NCI-H2171 (cell line): Measurements from ENCODE around the gene GPR176.

Experiments used
- DNase-seq: peaks from one replicate; lab custom pipeline; 2025; lab: John Stamatoyannopoulos, UW

Gene GPR176

GRCh38 chr15:39919748-39920509 is at the start of gene GPR176:
Gene GPR176, minus strand, starts transcription at chr15:39920266. Its CDS starts 240 bp downstream, at chr15:39920026.
- DNase-seq = peak; percentile 59

DNA sequence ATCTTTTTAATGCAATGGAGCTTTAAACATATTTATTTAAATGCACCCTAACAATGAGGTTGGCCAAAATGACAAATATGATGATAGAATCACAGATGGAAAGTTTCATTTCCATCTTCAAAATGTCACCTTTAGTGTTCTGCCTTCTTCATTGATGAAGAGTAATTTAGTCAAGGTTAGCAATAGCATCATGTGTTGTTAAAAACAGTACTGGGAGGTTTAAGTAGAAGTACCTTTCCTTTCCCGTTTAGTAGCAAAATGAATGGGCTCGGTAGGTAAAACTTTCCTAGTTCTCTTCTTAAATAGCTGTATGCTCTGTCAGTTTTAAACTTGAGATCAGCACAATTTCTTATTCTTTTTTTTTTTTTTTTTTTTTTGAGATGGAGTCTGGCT is 48.9 kb upstream of the GPR176 start:
- DNase-seq = no peak

DNA sequence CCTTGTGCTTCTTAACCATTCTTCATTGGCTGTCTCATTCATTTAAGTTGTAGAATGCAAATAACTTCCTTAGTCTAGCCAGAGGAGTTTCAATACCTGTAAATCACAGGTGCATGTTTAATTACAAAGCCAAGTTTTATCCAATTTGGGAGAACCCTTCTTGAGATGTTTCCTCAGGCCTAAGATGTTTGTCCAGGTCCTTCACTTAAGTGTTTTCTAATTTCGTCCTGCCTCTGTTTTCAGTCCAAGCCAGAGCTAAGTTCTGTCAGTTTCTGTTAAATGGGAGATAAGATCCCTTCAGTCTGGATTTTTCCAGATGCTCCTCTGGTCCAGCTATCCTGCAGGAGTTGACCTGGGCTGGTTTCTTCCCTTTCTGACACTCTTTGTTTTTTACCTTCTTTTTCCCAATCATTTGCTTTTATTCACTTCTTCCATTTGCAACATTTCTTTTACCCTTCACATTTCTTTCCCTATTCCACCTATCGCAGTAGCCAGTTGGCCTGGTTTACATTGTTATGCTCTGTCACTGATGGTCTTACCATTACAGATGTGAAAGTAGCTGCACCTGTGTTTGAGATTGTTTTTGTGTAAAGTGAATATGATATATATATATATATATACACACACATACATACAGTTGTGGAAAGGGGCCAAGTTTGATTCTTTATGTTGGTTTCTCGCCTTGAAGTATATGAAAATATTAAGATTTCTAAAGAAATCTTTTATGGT is 48.4 kb upstream of the GPR176 start:
- no peak for DNase-seq

- DNase-seq = no peak
These were observed 46.5 kb upstream of the GPR176 start for GRCh38 chr15:39966521-39966920.

DNA sequence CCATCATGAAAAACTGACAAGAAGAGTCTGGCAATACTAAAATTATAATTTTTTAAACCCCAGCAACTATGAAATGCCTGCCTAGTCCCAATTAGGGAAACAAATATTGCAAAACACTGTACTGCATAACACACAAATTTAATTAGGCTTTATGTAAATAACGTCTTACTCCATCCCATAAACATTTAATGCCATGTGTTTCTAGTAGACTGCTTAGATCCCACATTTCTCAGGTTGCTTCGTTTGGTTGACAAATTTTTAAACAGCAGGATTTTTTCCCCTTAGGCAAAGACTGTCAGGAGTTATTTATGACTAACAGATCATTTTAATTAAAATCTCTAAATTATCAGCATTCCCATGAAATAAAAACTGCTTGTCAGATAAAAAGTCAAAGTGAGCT is 43.7 kb upstream of the GPR176 start:
- no peak for DNase-seq

- DNase-seq = no peak
These were observed 41.0 kb upstream of the GPR176 start for GRCh38 chr15:39961051-39961450.

DNA sequence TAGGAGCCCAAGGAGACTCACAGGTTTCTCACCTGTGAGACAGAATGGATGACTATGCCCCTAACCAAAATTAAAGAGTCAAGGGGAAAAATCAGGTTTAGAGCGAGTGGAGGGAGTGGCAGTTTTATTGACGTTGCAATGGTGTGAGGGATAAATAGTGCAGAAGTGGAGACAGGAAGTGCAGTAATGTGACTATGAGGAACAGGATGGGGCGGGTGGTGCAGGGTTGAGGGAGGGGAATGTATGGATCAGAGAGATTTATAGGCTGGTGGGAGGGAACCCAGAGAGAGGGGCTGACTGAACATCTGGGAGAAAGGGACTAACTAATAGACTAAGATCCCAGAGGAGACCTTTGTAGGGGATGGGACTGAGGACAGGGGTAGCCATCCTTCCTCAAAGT is 40.3 kb upstream of the GPR176 start:
- no peak for DNase-seq

DNA sequence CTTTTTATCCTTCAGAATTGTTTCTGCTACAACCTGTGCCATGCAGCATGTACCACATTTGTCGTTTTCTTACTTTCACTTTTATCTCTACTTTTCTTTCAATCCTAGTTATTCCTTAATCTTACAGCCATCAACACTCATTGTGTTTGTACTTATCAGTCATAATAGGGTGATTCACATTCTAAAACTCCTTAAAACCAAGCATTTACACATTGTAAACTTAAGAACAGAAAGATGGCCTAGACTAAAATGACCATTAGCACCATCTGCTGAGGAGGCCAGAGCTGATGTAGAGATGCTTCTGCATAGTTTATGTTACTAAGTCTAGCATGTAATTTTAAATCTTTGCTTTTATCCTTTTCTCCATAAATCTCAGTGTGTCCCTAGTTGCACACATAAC is 39.3 kb upstream of the GPR176 start:
- no peak for DNase-seq

DNA sequence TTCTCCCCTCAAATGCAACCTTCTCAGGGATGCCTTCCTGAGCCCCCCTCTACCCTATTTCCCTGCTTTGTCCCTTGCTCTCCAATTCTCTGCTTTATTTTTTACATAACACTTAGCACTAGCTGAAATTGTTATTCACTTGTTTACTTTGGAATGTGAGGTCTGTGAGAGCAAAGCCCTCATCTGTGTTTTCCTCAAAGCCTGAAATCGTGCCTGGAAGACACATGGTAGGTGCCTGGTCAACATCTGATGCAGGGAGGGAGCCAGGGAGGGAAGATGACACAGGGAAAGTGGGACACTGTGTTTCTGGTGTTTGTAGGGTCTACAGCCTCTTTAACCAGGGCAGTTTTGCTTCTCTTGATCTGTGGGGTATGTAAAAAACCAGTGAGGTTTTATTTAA is 37.4 kb upstream of the GPR176 start:
- DNase-seq = no peak

GRCh38 chr15:39953521-39953920 is 33.5 kb upstream of the GPR176 start:
- DNase-seq = no peak

GRCh38 chr15:39951561-39951960 is 31.5 kb upstream of the GPR176 start:
- no peak for DNase-seq

DNA sequence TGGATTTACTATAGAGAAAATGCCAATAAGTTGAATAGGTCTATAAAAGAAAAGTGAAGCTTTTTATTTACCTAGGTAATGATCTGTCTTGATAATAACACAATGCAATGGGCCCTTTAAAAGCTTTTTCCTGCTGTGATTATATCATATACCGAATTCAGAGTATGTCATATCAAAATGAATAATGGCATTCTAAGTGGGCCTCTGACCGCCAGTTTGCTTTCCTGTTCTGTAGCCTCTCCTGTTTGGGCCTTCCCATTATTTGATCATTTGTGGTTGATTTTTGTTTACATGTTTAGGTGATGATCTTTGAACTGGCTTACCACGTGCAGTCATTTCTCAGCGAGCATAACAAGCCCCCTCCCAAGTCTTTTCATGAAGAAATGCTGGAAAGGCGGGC is 28.8 kb upstream of the GPR176 start:
- no peak for DNase-seq

DNA sequence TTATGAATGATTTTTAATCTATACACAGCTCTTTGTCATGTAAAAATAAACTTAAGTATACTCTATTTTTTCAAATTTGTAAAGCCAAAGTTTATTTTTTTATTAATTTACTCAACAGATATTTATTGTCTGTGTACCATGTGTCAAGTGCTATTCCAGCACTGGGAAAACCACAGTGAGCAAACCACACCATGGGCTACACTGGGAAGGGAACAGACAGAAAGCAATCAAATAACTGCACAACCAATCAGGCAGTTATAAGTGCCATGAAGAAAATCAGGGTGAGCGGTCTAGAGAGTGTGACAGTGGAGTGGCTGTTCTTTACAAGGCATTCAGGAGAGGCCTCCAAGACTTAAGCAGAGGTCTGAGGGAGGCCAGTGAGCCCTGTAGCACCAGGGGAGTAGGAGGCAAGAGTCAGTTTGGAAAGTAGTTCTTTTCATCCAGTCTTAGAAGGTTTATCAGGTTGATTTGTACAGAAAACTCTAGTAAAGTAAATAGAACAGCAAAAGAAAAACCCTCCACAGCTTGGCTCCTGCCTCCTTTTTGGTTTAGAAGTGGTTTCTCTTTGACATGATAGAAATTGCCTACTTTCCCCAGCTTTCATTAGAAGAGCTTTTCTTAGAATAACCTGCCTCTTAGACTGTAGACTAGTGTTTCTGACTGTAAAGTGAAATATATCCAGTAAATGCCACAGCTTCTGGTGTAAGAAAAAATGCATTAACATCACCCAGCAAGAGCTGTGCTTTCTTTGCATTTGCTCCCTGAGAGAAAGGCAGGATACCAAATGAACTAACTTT is 27.5 kb upstream of the GPR176 start:
- DNase-seq = no peak

DNA sequence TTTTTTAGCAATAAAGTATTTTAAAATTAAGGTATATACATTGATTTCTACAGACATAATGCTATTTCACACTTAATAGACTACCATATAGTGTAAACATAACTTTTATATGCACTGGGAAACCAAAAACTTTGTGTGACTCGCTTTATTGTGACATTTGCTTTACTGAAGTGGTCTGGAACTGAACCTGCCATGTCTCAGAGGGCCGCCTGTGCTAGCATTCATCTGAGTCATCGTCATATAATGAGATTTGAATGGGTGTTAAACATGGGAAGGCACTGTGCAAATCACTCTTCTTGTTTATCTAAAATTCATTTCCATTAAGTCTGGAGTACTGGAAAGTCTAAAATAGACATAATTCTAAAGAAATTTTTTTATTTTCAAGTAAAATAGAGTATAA is 26.8 kb upstream of the GPR176 start:
- DNase-seq = no peak

DNA sequence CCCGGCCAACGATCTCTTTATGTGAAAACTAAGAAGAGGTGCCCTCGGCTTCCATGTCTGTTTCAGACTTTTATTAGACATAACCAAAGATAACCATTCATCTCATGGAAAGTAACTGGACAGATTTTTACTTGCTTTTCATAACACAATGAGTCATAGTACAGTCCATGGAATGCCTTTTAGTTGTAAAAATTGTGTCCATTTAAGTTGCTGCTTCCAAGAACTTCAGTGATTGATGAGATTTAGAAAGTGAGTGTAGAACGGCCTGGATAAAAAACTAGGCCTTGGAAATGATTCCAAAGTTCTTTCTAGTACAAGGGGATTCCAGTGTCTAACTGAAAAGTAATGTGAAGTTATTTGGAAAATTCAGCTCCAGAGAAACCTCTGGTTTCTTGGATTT is 24.7 kb upstream of the GPR176 start:
- DNase-seq = no peak

DNA sequence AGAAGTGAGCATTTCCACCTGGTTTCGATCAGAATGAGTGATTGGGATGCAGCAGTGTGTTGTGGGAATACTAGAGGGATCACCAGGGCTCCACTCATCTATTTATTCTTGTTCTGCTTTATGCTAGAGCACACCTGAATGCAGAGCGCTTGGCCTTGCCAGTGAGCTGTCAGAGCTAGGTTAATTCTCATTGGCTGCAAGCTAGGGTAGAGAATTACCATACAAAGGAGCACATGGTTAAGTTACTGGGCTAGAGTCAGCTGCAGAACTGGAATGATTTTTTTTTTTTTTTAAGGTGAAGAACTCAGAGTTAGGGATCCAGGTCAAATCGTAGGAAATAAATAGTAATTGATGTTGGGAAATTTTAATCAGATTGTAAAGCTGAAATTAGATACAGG is 22.7 kb upstream of the GPR176 start:
- no peak for DNase-seq

GRCh38 chr15:39942101-39942752 is 22.2 kb upstream of the GPR176 start:
- no peak for DNase-seq

GRCh38 chr15:39939487-39940452 is 19.7 kb upstream of the GPR176 start:
- no peak for DNase-seq

DNA sequence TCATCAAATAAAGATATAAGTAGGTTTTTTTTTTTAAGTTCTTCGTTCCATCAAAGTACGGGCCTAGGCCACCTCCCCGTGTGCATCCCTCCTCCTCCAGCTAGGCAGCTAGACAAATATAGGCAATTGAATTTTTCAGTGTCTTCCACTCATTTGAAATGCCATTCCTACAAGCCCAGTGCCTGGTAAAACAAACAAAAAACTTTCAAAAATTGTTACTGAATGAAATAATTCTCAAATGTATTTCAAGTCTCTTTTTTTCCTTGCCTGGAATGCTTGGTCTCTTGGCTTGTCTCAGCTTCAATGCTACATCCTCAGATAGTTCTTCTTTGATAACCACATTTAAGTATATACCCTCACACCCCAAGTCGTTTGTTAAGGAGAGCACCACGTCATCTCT is 17.6 kb upstream of the GPR176 start:
- no peak for DNase-seq

GRCh38 chr15:39936681-39937080 is 16.6 kb upstream of the GPR176 start:
- no peak for DNase-seq

DNA sequence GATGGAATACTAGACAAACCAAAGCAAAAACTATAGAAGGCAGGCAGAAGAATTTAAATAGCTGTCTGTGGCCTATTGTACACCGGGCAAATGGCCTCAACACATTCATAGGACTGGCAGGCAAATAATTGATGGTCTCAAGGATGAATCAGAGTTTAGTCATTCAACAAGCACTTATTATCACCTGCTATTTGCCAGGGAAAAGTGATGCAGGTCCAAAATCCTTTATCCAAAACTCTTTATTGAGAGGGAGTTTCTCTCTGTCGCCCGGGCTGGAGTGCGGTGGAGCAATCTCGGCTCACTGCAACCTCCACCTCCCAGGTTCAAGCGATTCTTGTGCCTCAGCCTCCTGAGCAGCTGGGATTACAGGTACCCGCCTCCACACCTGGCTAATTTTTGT is 16.1 kb upstream of the GPR176 start:
- no peak for DNase-seq
